Smooth muscle cell (in vitro differentiated cells): ENCODE results near the gene PLEKHA8. TPM values are rescaled to one million over a fixed set of nuclear protein-coding genes. Genes with fewer than 3 reads are reported as not detected.

Experiments used
- DNase-seq: peaks from one replicate; lab custom pipeline; 2025; ENCODE audit not compliant: unreplicated experiment; lab: John Stamatoyannopoulos, UW
- H2AFZ ChIP-seq: fragments of 200-600 bp; sonication (generic); 2 replicates; pipeline ENCODE4 v1.6.0; 2016; ENCODE audit warnings: antibody characterized with exemption, low read depth, mild to moderate bottlenecking
- H3F3A ChIP-seq: fragments of 200-600 bp; sonication (generic); 2 replicates; pipeline ENCODE4 v1.6.0; 2017; ENCODE audit warnings: antibody characterized with exemption, low read depth
- H3K27ac ChIP-seq: fragments of 200-600 bp; sonication (generic); 2 replicates; pipeline ENCODE4 v1.5.1; 2016; ENCODE audit warnings: low read depth, mild to moderate bottlenecking
- H3K27me3 ChIP-seq: fragments of 200-600 bp; sonication (generic); 2 replicates; pipeline ENCODE4 v1.6.1; 2016; ENCODE audit warnings: low read depth, mild to moderate bottlenecking
- H3K36me3 ChIP-seq: fragments of 200-600 bp; sonication (generic); 2 replicates; pipeline ENCODE4 v1.5.1; 2016; ENCODE audit warnings: low read depth
- H3K4me1 ChIP-seq: fragments of 200-600 bp; sonication (generic); 2 replicates; pipeline ENCODE4 v1.5.1; 2016; ENCODE audit warnings: low read depth
- H3K4me2 ChIP-seq: fragments of 200-600 bp; sonication (generic); 2 replicates; pipeline ENCODE4 v1.6.0; 2016; ENCODE audit warnings: mild to moderate bottlenecking
- H3K4me3 ChIP-seq: fragments of 200-600 bp; sonication (generic); 2 replicates; pipeline ENCODE4 v1.5.1; 2016; ENCODE audit warnings: mild to moderate bottlenecking
- H3K79me2 ChIP-seq: fragments of 200-600 bp; sonication (generic); 2 replicates; pipeline ENCODE4 v1.6.0; 2016; ENCODE audit warnings: low read depth, mild to moderate bottlenecking
- H3K9ac ChIP-seq: fragments of 200-600 bp; sonication (generic); 2 replicates; pipeline ENCODE4 v1.6.0; 2016; ENCODE audit warnings: low read depth
- H3K9me3 ChIP-seq: fragments of 200-600 bp; sonication (generic); replicated peaks from 2 replicates; pipeline ENCODE4 v1.5.1; 2016; ENCODE audit warnings: low read depth
- H4K20me1 ChIP-seq: fragments of 200-600 bp; sonication (generic); 2 replicates; pipeline ENCODE4 v1.6.0; 2016; ENCODE audit warnings: low read depth
- WGBS: methylation state at CpG from one replicate; pipeline ENCODE4 v1.1.7; 2016; ENCODE audit warnings: low lambda C conversion rate; 5-methylcytosine and 5-hydroxymethylcytosine counted together
- polyA plus RNA-seq: library from polyadenylated mRNA; unstranded; fragments of >200 nt; fragmentation: Nextera tagmentation; extraction: Ambion mirVana; gene quantifications from 2 replicates; pipeline ENCODE4 v1.2.1, GENCODE V29; 2016
- total RNA-seq: library from RNA; depleted of rRNA; stranded (reverse); fragments of >200 nt; gene quantifications from 2 replicates; pipeline ENCODE4 v1.2.3, GENCODE V29; 2014
- TF ChIP-seq, protein P1 (sequence below): fragments of 200-600 bp; sonication (generic); IDR thresholded peaks from 2 replicates; pipeline ENCODE4 v1.5.1; 2017; ENCODE audit warnings: borderline replicate concordance, mild to moderate bottlenecking, antibody characterized with exemption; ENCODE audit not compliant: insufficient read depth, poor library complexity, severe bottlenecking

The PLEKHA8 gene
- total and polyA plus RNA-seq, 2 experiments from 2014 or later, result 10.0 to 20.4 TPM

DNA sequence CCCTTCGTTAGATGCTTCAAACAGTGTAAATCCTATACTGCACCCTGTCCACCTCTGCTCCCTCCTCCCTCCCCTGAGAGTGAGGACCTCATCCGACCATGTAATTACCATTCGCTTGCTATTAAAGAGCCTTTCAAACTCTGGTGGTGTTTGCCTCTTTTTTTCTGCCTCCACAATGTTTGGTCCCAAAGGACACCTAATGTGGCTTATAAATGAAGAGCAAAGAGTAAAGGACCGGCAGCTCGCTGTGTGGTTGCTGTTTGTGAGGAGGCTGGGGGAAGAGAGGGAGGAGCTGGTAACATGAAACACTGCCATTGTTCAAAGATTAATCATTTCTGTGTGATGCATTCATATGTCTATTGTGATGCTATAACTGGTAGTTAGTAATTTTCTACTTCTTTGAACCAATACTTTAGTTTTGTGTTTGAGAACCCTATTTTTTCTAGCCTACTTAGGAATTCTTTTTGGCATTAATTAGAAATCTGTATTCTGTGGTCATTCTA, 134.5 kb downstream of the PLEKHA8 start:
- peak overlapping the region; percentile 66 for H3K4me2 ChIP-seq
- no peaks in the 10 kb centered on the region for H3K36me3 ChIP-seq
- H3K9ac ChIP-seq, result no peak overlapping the region
- DNase-seq, result no peak
- 38% methylated on average over 5 of the region's 5 CpGs for whole genome bisulfite sequencing
- H3K4me1 ChIP-seq, result peaks cover 28% of the 10 kb centered on the region
- H3K9me3 ChIP-seq, result no peaks in the 10 kb centered on the region
- no peaks in the 10 kb centered on the region for H4K20me1 ChIP-seq
- peaks cover 5% of the 10 kb centered on the region for H3K27me3 ChIP-seq
- TF ChIP-seq, protein P1, sequence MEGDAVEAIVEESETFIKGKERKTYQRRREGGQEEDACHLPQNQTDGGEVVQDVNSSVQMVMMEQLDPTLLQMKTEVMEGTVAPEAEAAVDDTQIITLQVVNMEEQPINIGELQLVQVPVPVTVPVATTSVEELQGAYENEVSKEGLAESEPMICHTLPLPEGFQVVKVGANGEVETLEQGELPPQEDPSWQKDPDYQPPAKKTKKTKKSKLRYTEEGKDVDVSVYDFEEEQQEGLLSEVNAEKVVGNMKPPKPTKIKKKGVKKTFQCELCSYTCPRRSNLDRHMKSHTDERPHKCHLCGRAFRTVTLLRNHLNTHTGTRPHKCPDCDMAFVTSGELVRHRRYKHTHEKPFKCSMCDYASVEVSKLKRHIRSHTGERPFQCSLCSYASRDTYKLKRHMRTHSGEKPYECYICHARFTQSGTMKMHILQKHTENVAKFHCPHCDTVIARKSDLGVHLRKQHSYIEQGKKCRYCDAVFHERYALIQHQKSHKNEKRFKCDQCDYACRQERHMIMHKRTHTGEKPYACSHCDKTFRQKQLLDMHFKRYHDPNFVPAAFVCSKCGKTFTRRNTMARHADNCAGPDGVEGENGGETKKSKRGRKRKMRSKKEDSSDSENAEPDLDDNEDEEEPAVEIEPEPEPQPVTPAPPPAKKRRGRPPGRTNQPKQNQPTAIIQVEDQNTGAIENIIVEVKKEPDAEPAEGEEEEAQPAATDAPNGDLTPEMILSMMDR, result no peak
- no peaks in the 10 kb centered on the region for H3F3A ChIP-seq
- H2AFZ ChIP-seq, result no peak overlapping the region
- H3K79me2 ChIP-seq, result no peaks in the 10 kb centered on the region
- H3K4me3 ChIP-seq, result no peak overlapping the region
- H3K27ac ChIP-seq, result peak overlapping the region; percentile 48

DNA sequence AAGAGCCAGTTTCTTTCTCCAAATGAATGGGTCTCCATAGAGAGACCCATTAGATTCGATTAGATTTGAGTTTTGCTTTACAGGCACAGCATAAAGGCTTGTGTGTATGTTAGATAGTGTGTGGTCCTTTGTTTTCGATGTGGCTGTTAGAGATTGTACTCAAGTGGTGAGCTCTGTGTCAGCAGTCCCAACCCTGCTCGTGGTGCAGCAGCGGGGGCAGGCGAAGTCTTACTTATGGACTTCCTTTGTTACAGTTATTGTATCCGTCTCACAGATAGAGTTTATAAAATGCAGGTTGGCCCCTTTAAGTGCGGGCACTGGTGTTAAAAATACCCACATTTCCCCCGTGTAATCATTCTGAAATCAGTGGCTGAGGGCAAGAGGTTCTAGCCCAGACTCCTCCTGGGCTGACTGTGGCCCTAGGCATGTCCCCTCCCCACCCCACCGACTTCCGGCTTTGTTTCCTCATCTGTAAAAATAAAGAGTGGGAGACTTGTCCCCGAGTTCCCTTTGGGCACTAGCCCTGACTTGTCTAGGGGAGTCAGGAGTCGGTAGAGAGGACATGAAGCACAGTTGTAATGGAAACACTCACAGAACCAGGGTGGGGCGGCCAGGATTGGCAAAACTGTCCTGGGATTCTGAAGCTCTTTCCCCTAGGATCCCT, 135.2 kb downstream of the PLEKHA8 start:
- TF ChIP-seq, protein P1, result no peak
- 75% methylated on average over 13 of the region's 13 CpGs for WGBS
- peaks cover 28% of the 10 kb centered on the region for H3K4me1 ChIP-seq
- peak overlapping the region; percentile 66 for H3K4me2 ChIP-seq
- H3K27ac ChIP-seq, result peak overlapping the region; percentile 48
- H3K9ac ChIP-seq, result no peak overlapping the region
- peaks cover 5% of the 10 kb centered on the region for H3K27me3 ChIP-seq
- H3K79me2 ChIP-seq, result no peaks in the 10 kb centered on the region
- no peak for DNase-seq
- no peak overlapping the region for H2AFZ ChIP-seq
- no peaks in the 10 kb centered on the region for H4K20me1 ChIP-seq
- H3K9me3 ChIP-seq, result no peaks in the 10 kb centered on the region
- H3K4me3 ChIP-seq, result no peak overlapping the region
- no peaks in the 10 kb centered on the region for H3F3A ChIP-seq
- H3K36me3 ChIP-seq, result no peaks in the 10 kb centered on the region

DNA sequence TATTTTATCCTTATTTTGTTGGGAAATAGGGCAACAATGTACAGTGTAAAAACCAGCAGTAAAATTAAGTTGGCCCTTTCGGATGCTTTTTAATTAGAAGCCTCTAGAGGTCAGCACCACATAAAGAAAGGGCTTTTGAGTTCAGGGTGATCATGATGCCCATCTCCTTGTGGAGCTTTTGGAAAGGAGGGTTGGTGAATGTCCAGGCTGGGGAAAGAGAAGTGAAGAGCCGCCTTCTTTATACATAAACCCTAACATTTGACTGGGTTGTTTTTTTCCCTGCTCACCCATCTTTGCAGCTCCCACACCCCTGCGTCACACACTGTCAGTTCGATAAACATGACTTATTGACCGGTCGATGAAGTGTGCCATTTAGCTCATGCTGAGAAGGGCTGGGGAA, 136.4 kb downstream of the PLEKHA8 start:
- Histone ChIP-seq H3K27ac (no peak overlapping the region), H3K9me3 (no peaks in the 10 kb centered on the region), H3K36me3 (no peaks in the 10 kb centered on the region), H4K20me1 (no peaks in the 10 kb centered on the region), H3K4me2 (no peak overlapping the region), H3K9ac (no peak overlapping the region), H3K4me1 (peaks cover 34% of the 10 kb centered on the region), H3K79me2 (no peaks in the 10 kb centered on the region), H2AFZ (no peak overlapping the region), H3K4me3 (no peak overlapping the region), H3F3A (no peaks in the 10 kb centered on the region), H3K27me3 (peaks cover 5% of the 10 kb centered on the region)
- TF ChIP-seq, protein P1, result peak; percentile 55
- WGBS, result 75% methylated on average over 6 of the region's 6 CpGs
- DNase-seq, result no peak

DNA sequence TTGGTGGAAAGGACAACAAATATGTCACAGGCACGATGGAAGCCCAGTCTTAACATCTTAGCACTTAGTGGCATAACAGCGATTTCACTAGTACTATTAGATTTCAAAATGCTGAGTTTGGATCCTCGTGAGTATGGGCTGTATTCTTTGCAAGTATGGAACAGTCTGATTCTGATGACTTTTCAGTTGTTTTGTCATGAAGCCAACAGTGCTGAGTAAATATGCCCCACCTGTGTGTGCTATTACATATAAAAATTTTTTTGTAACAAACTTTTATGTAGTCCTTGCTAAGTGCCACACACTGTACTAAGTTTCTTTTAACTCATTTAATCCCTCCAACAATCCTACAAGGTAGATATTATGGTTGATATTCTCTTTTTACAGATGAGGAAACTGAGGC, 137.4 kb downstream of the PLEKHA8 start:
- Histone ChIP-seq H3K36me3 (no peaks in the 10 kb centered on the region), H2AFZ (no peak overlapping the region), H3K9ac (no peak overlapping the region), H3K27ac (peak overlapping the region; percentile 75), H3K4me3 (no peak overlapping the region), H3K27me3 (peaks cover 5% of the 10 kb centered on the region), H3K9me3 (no peaks in the 10 kb centered on the region), H3F3A (no peaks in the 10 kb centered on the region), H3K4me2 (no peak overlapping the region), H3K79me2 (no peaks in the 10 kb centered on the region), H3K4me1 (peaks cover 34% of the 10 kb centered on the region), H4K20me1 (no peaks in the 10 kb centered on the region)
- WGBS, result 90% methylated on average over 3 of the region's 3 CpGs
- TF ChIP-seq, protein P1, result no peak
- DNase-seq, result no peak
